BJ (cell line): ENCODE measurements around the gene ITGAX. TPM values are rescaled to one million over a fixed set of nuclear protein-coding genes. Genes with fewer than 3 reads are reported as not detected.

ENCODE experiments used
- CTCF ChIA-PET: fragments of 350-600 bp; formaldehyde crosslinking; extraction: SDS; loops from one replicate; lab custom pipeline; 2021; ENCODE audit warnings: antibody characterized with exemption, inconsistent platforms; lab: Yijun Ruan, JAX
- POLR2A ChIA-PET: fragments of 300-600 bp; sonication (Branson Sonifier 250); formaldehyde crosslinking; extraction: SDS; loops from one replicate; lab custom pipeline; 2021; ENCODE audit warnings: antibody characterized with exemption; lab: Charles Lee
- DNase-seq: peaks from one replicate; pipeline ENCODE4 v3.0.0-alpha.2; 2011; ENCODE audit warnings: low read depth
- H3K27me3 ChIP-seq: 2 replicates; pipeline ENCODE4 v1.6.0; 2011; ENCODE audit warnings: low read length; ENCODE audit not compliant: control insufficient read depth, insufficient read depth
- H3K36me3 ChIP-seq: 2 replicates; pipeline ENCODE4 v1.5.1; 2011; ENCODE audit warnings: low read length; ENCODE audit not compliant: control insufficient read depth, insufficient read depth
- H3K4me3 ChIP-seq: 2 replicates; pipeline ENCODE4 v1.5.1; 2011; ENCODE audit warnings: low read depth, mild to moderate bottlenecking, control low read depth, low read length
- polyA plus RNA-seq: library from polyadenylated mRNA; depleted of rRNA; stranded (reverse); fragments of >200 nt; gene quantifications from 2 replicates; pipeline ENCODE4 v1.2.3, GENCODE V29; 2011
- TF ChIP-seq, protein P1 (sequence below): IDR thresholded peaks from 2 replicates; pipeline ENCODE4 v1.5.1; 2011; ENCODE audit warnings: low read depth, mild to moderate bottlenecking, control low read depth, inconsistent platforms, low read length, moderate library complexity; ENCODE audit not compliant: insufficient read depth

The ITGAX gene
- polyA plus RNA-seq, 1 experiment = not detected

GRCh38 chr16:31423241-31423640 is 68.3 kb downstream of the ITGAX start:
- ChIA-PET CTCF (no interaction called here), POLR2A (no interaction called here)
- Histone ChIP-seq H3K27me3 (peaks cover 2% of the 10 kb centered on the region; the same call in 1 of the 2 replicates), H3K4me3 (no peak overlapping the region), H3K36me3 (no peaks in the 10 kb centered on the region)
- TF ChIP-seq, protein P1, sequence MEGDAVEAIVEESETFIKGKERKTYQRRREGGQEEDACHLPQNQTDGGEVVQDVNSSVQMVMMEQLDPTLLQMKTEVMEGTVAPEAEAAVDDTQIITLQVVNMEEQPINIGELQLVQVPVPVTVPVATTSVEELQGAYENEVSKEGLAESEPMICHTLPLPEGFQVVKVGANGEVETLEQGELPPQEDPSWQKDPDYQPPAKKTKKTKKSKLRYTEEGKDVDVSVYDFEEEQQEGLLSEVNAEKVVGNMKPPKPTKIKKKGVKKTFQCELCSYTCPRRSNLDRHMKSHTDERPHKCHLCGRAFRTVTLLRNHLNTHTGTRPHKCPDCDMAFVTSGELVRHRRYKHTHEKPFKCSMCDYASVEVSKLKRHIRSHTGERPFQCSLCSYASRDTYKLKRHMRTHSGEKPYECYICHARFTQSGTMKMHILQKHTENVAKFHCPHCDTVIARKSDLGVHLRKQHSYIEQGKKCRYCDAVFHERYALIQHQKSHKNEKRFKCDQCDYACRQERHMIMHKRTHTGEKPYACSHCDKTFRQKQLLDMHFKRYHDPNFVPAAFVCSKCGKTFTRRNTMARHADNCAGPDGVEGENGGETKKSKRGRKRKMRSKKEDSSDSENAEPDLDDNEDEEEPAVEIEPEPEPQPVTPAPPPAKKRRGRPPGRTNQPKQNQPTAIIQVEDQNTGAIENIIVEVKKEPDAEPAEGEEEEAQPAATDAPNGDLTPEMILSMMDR = no peak
- no peak for DNase-seq

DNA sequence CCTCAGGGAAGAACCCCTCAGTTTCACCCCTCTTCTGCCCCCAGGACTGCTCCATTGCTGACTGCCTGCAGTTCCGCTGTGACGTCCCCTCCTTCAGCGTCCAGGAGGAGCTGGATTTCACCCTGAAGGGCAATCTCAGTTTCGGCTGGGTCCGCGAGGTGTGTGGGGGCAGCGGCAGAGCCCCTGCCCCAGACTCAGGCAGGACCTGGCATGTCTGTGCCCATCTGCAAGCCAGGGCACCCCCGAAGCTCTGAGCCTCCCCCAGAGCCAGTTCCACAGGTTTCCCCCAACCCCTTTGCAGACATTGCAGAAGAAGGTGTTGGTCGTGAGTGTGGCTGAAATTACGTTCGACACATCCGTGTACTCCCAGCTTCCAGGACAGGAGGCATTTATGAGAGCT is 68.8 kb downstream of the ITGAX start:
- CTCF ChIA-PET = no interaction called here
- no peak for DNase-seq
- TF ChIP-seq, protein P1 = no peak

DNA sequence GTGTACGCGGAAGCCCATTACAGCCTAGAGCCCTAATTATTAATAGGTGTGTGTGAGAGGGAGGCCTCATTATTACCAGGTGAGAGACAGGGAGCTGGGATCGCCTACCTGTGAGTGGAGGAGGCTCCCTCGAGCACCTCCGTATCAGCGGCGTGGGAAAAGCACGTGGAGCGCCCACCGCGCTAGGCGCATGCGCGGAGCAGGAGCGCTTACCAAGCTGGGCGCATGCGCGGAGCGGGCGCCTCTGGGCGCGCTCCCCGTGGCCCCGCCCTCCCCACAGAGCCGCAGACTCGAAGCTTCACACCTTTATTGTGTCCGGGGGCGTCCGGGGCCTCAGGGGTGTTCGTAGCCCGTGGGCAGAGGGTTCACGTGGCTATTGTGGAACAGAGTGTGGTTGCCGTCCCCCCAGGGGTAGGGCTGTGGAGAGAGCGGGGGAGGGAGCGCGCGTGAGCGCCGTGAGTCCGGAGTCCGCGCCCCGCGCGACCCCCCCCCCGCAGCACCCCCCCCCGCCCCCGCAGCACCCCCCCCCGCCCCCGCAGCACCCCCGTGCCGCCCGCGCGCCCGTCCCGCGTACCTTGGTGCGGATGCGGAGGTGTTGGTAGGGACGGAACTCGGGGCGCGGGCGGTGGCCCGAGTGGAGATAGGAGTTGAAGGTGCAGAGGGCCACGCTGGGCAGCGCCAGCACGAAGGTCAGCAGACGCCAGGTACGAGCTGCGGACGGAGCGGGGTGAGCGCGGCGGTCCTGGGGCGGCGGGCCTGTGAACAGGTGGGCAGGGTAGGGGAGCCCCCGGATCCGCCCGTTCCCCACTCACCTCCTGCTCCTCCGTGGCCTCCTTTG is 72.7 kb downstream of the ITGAX start:
- Histone ChIP-seq H3K27me3 (peaks cover 6% of the 10 kb centered on the region), H3K4me3 (peak overlapping the region; percentile 25), H3K36me3 (no peaks in the 10 kb centered on the region)
- DNase-seq = no peak
- ChIA-PET POLR2A (no interaction called here), CTCF (interaction anchor here (1.2 to 2.0 kb wide), 3 partner anchors 11 to 286 kb away, joined by 3 to 9 read pairs (median 6); partner anchors contain the start of gene ZNF843)
- TF ChIP-seq, protein P1 = no peak

More for the DNA sequence above, 68.8 kb downstream of the ITGAX start:
- no peak overlapping the region for H3K4me3 ChIP-seq
- no peaks in the 10 kb centered on the region for H3K36me3 ChIP-seq
- H3K27me3 ChIP-seq = peaks cover 2% of the 10 kb centered on the region; the same call in 1 of the 2 replicates
- POLR2A ChIA-PET = no interaction called here

- Histone ChIP-seq H3K4me3 (peak within 1 kb of the TSS; percentile 25), H3K36me3 (no peaks in the 10 kb centered on the region), H3K27me3 (peaks cover 4% of the 10 kb centered on the region)
- TF ChIP-seq, protein P1 = no peak
- no peak for DNase-seq
- POLR2A ChIA-PET = no interaction called here
- CTCF ChIA-PET = interaction anchor here (1.2 to 1.8 kb wide), 2 partner anchors 14 to 286 kb away, joined by 3 to 9 read pairs; partner anchors contain the start of gene ZNF843
Measured at GRCh38 chr16:31428279-31428597, 73.3 kb downstream of the ITGAX start, which contains the start of gene COX6A2. Gene COX6A2, minus strand, starts transcription at chr16:31428360. Its CDS starts 35 bp downstream, at chr16:31428325.

DNA sequence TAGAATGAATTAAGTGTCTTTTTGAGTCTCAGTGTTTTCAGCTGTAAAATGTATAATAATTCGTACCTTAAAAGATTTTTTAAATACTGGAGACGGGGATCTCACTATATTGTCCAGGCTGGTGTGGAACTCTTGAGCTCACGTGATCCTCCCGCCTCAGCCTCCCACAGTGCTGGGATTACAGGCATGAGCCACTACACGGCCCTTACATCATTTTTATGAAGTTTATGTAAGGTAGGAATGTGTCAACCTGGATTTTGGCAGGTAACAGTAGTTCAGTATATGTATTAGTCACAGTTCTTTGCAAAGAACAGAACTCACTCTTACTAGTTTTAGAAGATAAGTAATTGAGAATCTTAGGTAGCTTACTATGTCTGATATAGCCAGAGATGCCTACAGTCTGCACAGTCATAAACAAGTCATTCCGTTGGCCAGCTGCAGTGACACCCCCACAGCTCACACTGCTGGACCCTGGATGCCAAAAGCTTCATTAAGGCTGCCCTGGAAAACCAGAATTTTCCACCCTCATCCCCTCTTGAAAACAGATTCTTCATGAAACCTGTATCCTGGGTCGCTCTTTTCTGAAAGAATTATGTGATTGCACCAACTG is 73.8 kb downstream of the ITGAX start:
- H3K27me3 ChIP-seq = peaks cover 3% of the 10 kb centered on the region; the same call in 1 of the 2 replicates
- POLR2A ChIA-PET = no interaction called here
- TF ChIP-seq, protein P1 = no peak
- no peak for DNase-seq
- CTCF ChIA-PET = interaction anchor here (0.6 to 1.8 kb wide), 3 partner anchors 14 to 287 kb away, joined by 3 to 9 read pairs (median 3); partner anchors contain the start of gene ZNF843
- H3K36me3 ChIP-seq = no peaks in the 10 kb centered on the region
- no peak overlapping the region for H3K4me3 ChIP-seq
